HFFc6 (cell line): Measurements from ENCODE around the gene F5. TPM values are rescaled to one million over a fixed set of nuclear protein-coding genes. Genes with fewer than 3 reads are reported as not detected.
A peak's percentile ranks its signal among the peaks of the same experiment; 100 is the strongest.

Source experiments
- DNase-seq: peaks from one replicate; pipeline ENCODE4 v3.0.0-alpha.2; 2018
- H3K27ac Mint-ChIP-seq: 2 replicates; pipeline ENCODE4 v1.8.0; 2020; ENCODE audit warnings: mild to moderate bottlenecking, mixed read lengths
- H3K27me3 Mint-ChIP-seq: 2 replicates; pipeline ENCODE4 v1.8.0; 2021; ENCODE audit warnings: mild to moderate bottlenecking, moderate library complexity, mixed read lengths; ENCODE audit not compliant: insufficient read depth
- H3K36me3 Mint-ChIP-seq: 2 replicates; pipeline ENCODE4 v1.8.0; 2021; ENCODE audit warnings: low read depth, mixed read lengths
- H3K4me1 Mint-ChIP-seq: 2 replicates; pipeline ENCODE4 v1.8.0; 2020; ENCODE audit warnings: low read depth, mixed read lengths
- H3K4me3 Mint-ChIP-seq: 2 replicates; pipeline ENCODE4 v1.8.0; 2020; ENCODE audit warnings: mild to moderate bottlenecking, moderate library complexity, mixed read lengths
- H3K9me3 Mint-ChIP-seq: 2 replicates; pipeline ENCODE4 v1.8.0; 2020; ENCODE audit warnings: mild to moderate bottlenecking, mixed read lengths
- total RNA-seq, 6 experiments: library from RNA; stranded (reverse); fragmentation: NEBNext Ultra II Directional; extraction: Animal tissue kit (Norgen Biotek cat#: 25700); gene quantifications; 2 replicates in 1 of 6; 3 replicates in 5 of 6; pipeline ENCODE4 v1.2.3, GENCODE V29; 2021
- TF ChIP-seq, protein P1 (sequence below): fragments of 200-600 bp; sonication (generic); IDR thresholded peaks from 2 replicates; pipeline ENCODE4 v1.5.0; 2021; ENCODE audit warnings: antibody characterized with exemption, mild to moderate bottlenecking

F5 gene
- total RNA-seq, 6 experiments from 2014 or later, result not detected

DNA sequence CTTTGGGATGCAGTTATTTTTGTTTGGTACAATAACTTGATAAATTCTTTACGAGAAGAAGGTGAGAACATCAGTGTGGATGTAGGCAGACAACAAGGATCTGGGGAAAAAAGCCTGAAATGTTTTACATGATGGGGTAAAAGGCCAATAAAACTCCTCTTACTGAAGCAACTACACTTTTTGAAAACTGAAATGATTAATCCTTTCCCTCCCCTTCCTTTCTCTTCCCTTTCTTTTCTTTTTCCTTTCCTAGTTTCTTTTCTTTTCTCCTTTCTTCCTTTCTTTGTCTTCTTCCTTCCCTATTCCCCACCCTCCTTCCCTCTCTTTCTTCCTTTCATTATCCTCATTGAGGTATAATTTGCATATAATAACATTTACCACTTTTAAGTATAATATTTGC is 24.6 kb downstream of the F5 start:
- DNase-seq, result no peak
- no peak overlapping the region for H3K4me3 Mint-ChIP-seq
- TF ChIP-seq, protein P1, sequence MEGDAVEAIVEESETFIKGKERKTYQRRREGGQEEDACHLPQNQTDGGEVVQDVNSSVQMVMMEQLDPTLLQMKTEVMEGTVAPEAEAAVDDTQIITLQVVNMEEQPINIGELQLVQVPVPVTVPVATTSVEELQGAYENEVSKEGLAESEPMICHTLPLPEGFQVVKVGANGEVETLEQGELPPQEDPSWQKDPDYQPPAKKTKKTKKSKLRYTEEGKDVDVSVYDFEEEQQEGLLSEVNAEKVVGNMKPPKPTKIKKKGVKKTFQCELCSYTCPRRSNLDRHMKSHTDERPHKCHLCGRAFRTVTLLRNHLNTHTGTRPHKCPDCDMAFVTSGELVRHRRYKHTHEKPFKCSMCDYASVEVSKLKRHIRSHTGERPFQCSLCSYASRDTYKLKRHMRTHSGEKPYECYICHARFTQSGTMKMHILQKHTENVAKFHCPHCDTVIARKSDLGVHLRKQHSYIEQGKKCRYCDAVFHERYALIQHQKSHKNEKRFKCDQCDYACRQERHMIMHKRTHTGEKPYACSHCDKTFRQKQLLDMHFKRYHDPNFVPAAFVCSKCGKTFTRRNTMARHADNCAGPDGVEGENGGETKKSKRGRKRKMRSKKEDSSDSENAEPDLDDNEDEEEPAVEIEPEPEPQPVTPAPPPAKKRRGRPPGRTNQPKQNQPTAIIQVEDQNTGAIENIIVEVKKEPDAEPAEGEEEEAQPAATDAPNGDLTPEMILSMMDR, result no peak
- H3K36me3 Mint-ChIP-seq, result no peaks in the 10 kb centered on the region
- peaks cover 4% of the 10 kb centered on the region; the same call in 1 of the 2 replicates for H3K27me3 Mint-ChIP-seq
- no peaks in the 10 kb centered on the region for H3K4me1 Mint-ChIP-seq
- no peak overlapping the region for H3K27ac Mint-ChIP-seq
- no peaks in the 10 kb centered on the region for H3K9me3 Mint-ChIP-seq

DNA sequence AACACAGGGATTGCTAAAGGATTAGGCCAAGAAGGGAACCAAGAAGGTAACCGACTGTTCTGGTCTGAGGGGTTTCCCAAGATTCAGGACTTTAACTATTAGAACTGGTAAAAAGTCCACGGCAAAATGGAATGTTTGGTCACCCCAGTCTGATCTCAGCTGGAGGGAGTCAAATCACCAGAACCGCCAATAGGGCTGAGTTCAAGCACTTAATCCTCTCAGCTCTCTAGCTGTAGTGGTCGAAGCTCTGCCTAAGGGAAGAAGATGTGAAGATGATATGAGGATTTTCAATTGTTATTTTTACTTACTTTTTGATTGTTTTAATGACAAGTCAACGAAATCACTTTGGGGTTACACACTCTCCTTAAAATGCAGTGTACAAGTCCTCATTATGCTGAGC is 29.1 kb downstream of the F5 start:
- no peaks in the 10 kb centered on the region for H3K36me3 Mint-ChIP-seq
- no peaks in the 10 kb centered on the region for H3K4me1 Mint-ChIP-seq
- TF ChIP-seq, protein P1, result no peak
- no peaks in the 10 kb centered on the region for H3K9me3 Mint-ChIP-seq
- H3K27ac Mint-ChIP-seq, result no peak overlapping the region
- DNase-seq, result no peak
- H3K27me3 Mint-ChIP-seq, result no peaks in the 10 kb centered on the region; the same call in 1 of the 2 replicates
- H3K4me3 Mint-ChIP-seq, result no peak overlapping the region

GRCh38 chr1:169550294-169550693 is 36.0 kb downstream of the F5 start:
- TF ChIP-seq, protein P1, result peak; percentile 68
- Mint-ChIP-seq H3K4me3 (no peak overlapping the region), H3K4me1 (peaks cover 9% of the 10 kb centered on the region), H3K27ac (no peak overlapping the region), H3K27me3 (peaks cover 7% of the 10 kb centered on the region), H3K36me3 (no peaks in the 10 kb centered on the region), H3K9me3 (no peaks in the 10 kb centered on the region)
- DNase-seq, result peak; percentile 41

DNA sequence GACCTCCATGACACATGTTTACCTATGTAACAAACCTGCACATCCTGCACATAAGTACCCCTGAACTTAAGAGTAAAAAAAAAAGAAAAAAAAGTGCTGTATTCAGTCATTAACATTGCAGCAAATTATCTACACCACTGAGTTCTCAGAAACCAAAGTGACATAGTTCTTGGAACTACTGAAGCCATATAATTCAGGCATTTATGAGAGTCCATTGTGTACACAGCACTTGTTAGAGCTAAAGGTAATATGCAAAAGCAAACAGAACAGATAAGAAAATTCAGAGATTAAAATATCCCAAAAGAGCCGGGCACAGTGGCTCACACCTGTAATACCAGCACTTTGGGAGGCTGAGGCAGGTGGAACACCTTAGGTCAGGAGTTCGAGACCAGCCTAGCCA is 38.0 kb downstream of the F5 start:
- Mint-ChIP-seq H3K27me3 (peaks cover 7% of the 10 kb centered on the region), H3K9me3 (no peaks in the 10 kb centered on the region), H3K4me1 (peaks cover 9% of the 10 kb centered on the region), H3K36me3 (no peaks in the 10 kb centered on the region), H3K27ac (no peak overlapping the region), H3K4me3 (no peak overlapping the region)
- no peak for DNase-seq
- TF ChIP-seq, protein P1, result no peak

DNA sequence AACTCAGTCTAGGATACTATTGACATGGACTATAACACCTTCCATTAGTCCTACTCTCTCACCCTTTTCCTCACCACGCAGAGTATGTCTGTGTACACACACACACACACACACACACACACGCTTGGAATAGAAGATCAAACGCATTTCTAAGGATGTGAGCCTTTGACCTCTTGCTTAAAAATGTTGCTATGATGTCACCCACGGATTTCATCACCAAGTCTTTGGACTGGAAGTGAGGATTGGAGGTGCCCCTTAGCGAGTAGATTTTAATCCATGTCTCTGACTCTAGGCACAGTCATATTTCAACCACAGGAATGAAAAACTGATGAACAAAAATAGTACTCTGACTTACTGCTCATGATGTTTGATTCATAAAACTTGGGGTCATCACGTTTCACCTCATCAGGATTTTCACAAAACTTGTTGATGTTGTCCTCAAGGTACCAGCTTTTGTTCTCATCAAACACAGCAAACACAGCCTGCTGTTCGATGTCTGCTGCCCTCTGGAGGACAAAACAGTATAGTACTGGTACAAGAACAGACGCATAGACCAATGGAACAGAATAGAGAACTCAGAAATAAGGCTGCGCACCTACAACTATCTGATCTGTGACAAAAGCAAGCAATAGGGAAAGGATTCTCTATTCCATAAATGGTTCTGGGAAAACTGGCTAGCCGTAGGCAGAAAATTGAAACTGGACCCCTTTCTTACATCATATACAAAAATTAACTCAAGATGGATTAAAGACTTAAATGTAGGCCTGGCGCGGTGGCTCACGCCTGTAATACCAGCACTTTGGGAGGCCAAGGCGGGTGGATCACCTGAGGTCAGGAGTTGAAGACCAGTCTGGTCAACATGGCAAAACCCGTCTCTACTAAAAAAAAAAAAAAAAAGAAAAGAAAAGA is 39.9 kb downstream of the F5 start:
- H3K36me3 Mint-ChIP-seq, result no peaks in the 10 kb centered on the region
- no peak overlapping the region for H3K4me3 Mint-ChIP-seq
- no peak overlapping the region; the same call in 1 of the 2 replicates for H3K27ac Mint-ChIP-seq
- peaks cover 9% of the 10 kb centered on the region for H3K4me1 Mint-ChIP-seq
- peaks cover 11% of the 10 kb centered on the region for H3K27me3 Mint-ChIP-seq
- H3K9me3 Mint-ChIP-seq, result no peaks in the 10 kb centered on the region
- TF ChIP-seq, protein P1, result peak; percentile 91
- peak; percentile 75 for DNase-seq
